ENCODE data around the gene HEATR5A. TPM values are rescaled to one million over a fixed set of nuclear protein-coding genes. Genes with fewer than 3 reads are reported as not detected.
A peak's percentile ranks its signal among the peaks of the same experiment; 100 is the strongest.

HEATR5A gene
- polyA plus RNA-seq, 3 donors = 13.1 to 21.0 (median 16.8) TPM

DNA sequence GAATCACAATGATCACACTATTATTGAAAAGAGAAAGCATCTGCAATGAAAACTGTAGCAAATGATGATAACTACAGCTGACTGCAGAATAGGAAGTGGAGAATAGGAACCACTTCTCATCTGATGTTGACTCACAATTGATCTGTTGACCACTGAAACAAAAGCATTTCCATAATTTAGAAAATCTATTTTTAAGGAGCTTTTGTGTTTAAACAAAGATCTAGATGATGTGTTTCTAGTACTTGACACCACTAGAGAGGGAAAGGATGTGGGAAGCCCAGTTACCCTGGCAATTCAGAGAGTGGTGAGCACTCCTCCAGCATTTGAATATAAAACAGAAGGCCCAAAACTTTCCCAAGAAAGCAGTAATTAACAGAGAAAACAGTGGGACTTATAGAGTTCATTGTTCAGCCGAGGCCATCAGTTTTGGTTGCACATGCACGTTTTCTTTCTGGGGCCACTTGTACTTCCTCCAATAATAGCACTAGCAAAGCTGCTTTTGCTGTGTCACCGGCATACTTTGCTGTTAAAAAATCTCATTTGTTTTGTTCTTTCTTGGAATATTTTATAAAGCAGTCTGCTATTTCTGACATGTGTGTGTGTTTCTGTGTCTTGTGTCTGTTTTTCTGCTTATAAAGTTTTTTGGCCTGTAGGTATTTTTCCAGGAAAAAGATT, 136.6 kb downstream of the HEATR5A start:
- H3K4me1 Mint-ChIP-seq = peaks cover 13% of the 10 kb centered on the region
- peaks cover 4 to 15% (median 11%) of the 10 kb centered on the region in 7 donors for H3K9me3 Mint-ChIP-seq
- H3K9me3 ChIP-seq (replicated peaks in 1 of 2; ENCODE audit: control insufficient read depth in 1 of 2, insufficient read depth in 1 of 2, low read length in 2 of 2) = peaks cover 3 to 11% of the 10 kb centered on the region in 2 donors
- peak overlapping the region in 1 of 3 experiments; percentile 20 for H3K4me3 ChIP-seq (replicated peaks in 1 of 3; ENCODE audit: low read depth in 2 of 3, low read length in 3 of 3)
- H3K27ac ChIP-seq (ENCODE audit: low read depth in 1 of 2, low read length in 2 of 2) = peak overlapping the region; percentile 59 to 84
- H3K4me3 Mint-ChIP-seq = peak overlapping the region in 1 of 2 donors; percentile 64
- peak overlapping the region; percentile 39 for H3K9ac ChIP-seq (ENCODE audit: insufficient read depth, low read length, poor library complexity, severe bottlenecking)
- H3K36me3 ChIP-seq (replicated peaks in 1 of 2; ENCODE audit: control insufficient read depth in 1 of 2, insufficient read depth in 2 of 2, low read length in 2 of 2) = no peaks in the 10 kb centered on the region
- 0% methylated on average over 2 of the region's 3 CpGs for WGBS (ENCODE audit: insufficient coverage)
- TF ChIP-seq, protein P1, sequence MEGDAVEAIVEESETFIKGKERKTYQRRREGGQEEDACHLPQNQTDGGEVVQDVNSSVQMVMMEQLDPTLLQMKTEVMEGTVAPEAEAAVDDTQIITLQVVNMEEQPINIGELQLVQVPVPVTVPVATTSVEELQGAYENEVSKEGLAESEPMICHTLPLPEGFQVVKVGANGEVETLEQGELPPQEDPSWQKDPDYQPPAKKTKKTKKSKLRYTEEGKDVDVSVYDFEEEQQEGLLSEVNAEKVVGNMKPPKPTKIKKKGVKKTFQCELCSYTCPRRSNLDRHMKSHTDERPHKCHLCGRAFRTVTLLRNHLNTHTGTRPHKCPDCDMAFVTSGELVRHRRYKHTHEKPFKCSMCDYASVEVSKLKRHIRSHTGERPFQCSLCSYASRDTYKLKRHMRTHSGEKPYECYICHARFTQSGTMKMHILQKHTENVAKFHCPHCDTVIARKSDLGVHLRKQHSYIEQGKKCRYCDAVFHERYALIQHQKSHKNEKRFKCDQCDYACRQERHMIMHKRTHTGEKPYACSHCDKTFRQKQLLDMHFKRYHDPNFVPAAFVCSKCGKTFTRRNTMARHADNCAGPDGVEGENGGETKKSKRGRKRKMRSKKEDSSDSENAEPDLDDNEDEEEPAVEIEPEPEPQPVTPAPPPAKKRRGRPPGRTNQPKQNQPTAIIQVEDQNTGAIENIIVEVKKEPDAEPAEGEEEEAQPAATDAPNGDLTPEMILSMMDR (IDR thresholded peaks at IDR 0.05) = no peak
- peak overlapping the region; percentile 86 to 97 (median 95) for H3K27ac Mint-ChIP-seq
- no peaks in the 10 kb centered on the region for H3K27me3 Mint-ChIP-seq (ENCODE audit: low read depth in 3 of 3)
- peak overlapping the region; percentile 29 for H2AFZ ChIP-seq (ENCODE audit: insufficient read depth, low read depth, low read length, poor library complexity, severe bottlenecking)
- no peaks in the 10 kb centered on the region for H4K20me1 ChIP-seq (ENCODE audit: insufficient read depth, low read length)
- intact Hi-C loops (cut with micrococcal nuclease) = loop anchor here in 1 of 2 donors (10.0 kb wide), 1 partner anchor 89 kb away; no protein-coding TSS in a partner anchor
- no peaks in the 10 kb centered on the region for H3K79me2 ChIP-seq (ENCODE audit: insufficient read depth, low read length)
- no peaks in the 10 kb centered on the region for H3K27me3 ChIP-seq (ENCODE audit: control insufficient read depth in 2 of 2, insufficient read depth in 2 of 2, low read length in 2 of 2)
- DNase-seq = peak; percentile 60 to 72 (median 70)
- peaks cover 2 to 19% of the 10 kb centered on the region in 2 donors for H3K36me3 Mint-ChIP-seq
- H3K4me1 ChIP-seq (ENCODE audit: control insufficient read depth in 1 of 2, insufficient read depth in 2 of 2, low read length in 2 of 2) = peaks cover 16 to 23% of the 10 kb centered on the region in 2 donors
- peak overlapping the region; percentile 37 for H3K4me2 ChIP-seq (replicated peaks; ENCODE audit: extremely low read depth, low read length, poor library complexity, severe bottlenecking)

DNA sequence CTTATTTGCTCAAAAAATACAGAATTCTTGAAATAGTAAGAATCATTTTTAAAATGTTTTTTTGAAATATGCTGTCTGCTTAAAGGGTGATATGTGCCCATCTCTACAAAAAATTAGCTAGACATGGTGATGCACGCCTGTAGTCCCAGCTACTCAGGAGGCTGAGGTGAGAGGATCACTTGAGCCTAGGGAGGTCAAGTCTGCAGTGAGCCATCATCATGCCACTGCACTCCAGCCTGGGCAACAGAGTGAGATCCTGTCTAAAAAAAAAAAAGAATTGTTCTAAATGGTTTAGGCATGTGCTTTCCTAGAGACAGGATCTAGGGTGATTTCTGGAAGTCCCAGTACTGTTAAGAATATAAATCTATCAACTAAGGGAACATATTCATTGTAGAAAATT, 137.2 kb downstream of the HEATR5A start:
- TF ChIP-seq, protein P1 (IDR thresholded peaks at IDR 0.05) = no peak
- Mint-ChIP-seq H3K27me3 (ENCODE audit: low read depth in 3 of 3) (no peaks in the 10 kb centered on the region), H3K9me3 (peaks cover 4 to 17% (median 15%) of the 10 kb centered on the region in 7 donors), H3K4me3 (no peak overlapping the region), H3K4me1 (peaks cover 13% of the 10 kb centered on the region), H3K36me3 (peaks cover 2 to 19% of the 10 kb centered on the region in 2 donors), H3K27ac (peak overlapping the region in 5 of 7 donors; percentile 65 to 95 (median 86))
- H3K4me1 ChIP-seq (ENCODE audit: control insufficient read depth in 1 of 2, insufficient read depth in 2 of 2, low read length in 2 of 2) = peaks cover 16 to 23% of the 10 kb centered on the region in 2 donors
- peak overlapping the region; percentile 37 for H3K4me2 ChIP-seq (replicated peaks; ENCODE audit: extremely low read depth, low read length, poor library complexity, severe bottlenecking)
- H3K9me3 ChIP-seq (replicated peaks in 1 of 2; ENCODE audit: control insufficient read depth in 1 of 2, insufficient read depth in 1 of 2, low read length in 2 of 2) = peaks cover 3 to 15% of the 10 kb centered on the region in 2 donors
- H3K36me3 ChIP-seq (replicated peaks in 1 of 2; ENCODE audit: control insufficient read depth in 1 of 2, insufficient read depth in 2 of 2, low read length in 2 of 2) = no peaks in the 10 kb centered on the region
- H3K9ac ChIP-seq (ENCODE audit: insufficient read depth, low read length, poor library complexity, severe bottlenecking) = no peak overlapping the region
- peak overlapping the region; percentile 59 to 84 for H3K27ac ChIP-seq (ENCODE audit: low read depth in 1 of 2, low read length in 2 of 2)
- DNase-seq = no peak
- H4K20me1 ChIP-seq (ENCODE audit: insufficient read depth, low read length) = no peaks in the 10 kb centered on the region
- no peak overlapping the region for H2AFZ ChIP-seq (ENCODE audit: insufficient read depth, low read depth, low read length, poor library complexity, severe bottlenecking)
- no CpG with 5 or more reads among the region's 1 CpG for WGBS (ENCODE audit: insufficient coverage)
- H3K27me3 ChIP-seq (ENCODE audit: control insufficient read depth in 2 of 2, insufficient read depth in 2 of 2, low read length in 2 of 2) = no peaks in the 10 kb centered on the region
- intact Hi-C loops (cut with micrococcal nuclease) = loop anchor here in 1 of 2 donors (10.0 kb wide), 1 partner anchor 88 kb away; no protein-coding TSS in a partner anchor
- H3K4me3 ChIP-seq (replicated peaks in 1 of 3; ENCODE audit: low read depth in 2 of 3, low read length in 3 of 3) = no peak overlapping the region
- H3K79me2 ChIP-seq (ENCODE audit: insufficient read depth, low read length) = no peaks in the 10 kb centered on the region

Measured in CD14-positive monocyte (primary cell).